Measurements from ENCODE around the gene ELMO1.

The ELMO1 gene

DNA sequence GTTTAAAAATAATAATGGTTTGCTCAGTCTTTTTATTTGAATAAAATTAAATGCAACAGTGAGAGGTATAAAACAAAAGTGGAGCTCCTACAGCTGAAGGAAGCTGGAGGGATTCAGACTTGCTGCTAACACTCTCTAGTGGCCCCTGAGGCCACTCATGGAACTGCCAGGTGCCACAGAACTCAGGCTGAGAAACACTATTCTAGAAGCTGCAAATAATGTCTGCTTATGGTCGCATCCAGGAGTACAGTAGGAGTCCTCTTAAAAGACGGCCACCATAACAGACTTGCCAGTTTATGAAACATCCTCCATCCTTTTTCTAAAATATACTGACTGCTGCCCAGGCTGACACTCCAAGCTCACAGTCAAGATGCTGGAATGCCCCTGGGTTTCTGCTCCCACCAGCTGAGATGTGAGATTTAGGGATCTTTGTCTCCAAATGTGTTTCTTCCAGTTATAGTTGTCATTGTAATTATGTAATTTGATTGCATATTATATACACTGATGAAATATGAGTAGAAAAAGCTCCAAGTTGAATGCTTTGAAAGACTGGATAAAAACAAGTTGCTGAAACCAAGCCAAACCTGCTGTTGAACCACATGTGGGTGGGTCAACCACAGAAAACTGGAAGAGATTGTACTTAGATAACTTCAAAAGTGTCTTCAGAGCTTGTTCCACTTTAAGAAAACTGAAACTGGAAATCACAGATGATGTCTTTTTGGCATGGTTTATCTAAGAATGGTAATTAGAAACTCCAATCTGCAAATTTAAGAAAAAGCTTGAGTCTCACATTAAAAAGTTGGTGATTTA, 510.7 kb downstream of the ELMO1 start:
- no peak for DNase-seq (ENCODE audit: low read depth in 1 of 2, low spot score in 1 of 2)

- no peak for DNase-seq (ENCODE audit: low read depth in 1 of 2, low spot score in 1 of 2)
Observed at GRCh38 chr7:36931892-36932291, 516.8 kb downstream of the ELMO1 start.

GRCh38 chr7:36929791-36930190, 518.9 kb downstream of the ELMO1 start:
- no peak for DNase-seq (ENCODE audit: low read depth in 1 of 2, low spot score in 1 of 2)

DNA sequence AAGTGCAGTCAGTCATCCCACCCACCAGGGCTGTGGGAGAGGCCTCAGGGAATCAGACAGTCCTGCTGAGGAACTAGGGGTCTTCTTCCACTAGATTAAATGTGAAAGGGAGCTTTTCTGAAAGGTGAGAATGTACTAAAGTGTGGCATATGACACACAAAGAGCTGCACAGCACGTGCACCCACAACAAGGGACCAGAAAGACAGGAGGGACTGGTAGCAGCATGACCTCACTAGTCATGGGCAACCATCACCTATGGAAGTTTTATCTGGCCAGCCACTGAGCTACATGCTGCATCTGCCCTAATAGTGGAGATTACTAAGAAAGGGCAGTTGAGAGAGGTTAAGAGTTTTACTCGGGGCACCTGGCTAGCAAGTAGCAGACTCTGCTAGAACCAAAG, 519.9 kb downstream of the ELMO1 start:
- DNase-seq (ENCODE audit: low read depth in 1 of 2, low spot score in 1 of 2): no peak

GRCh38 chr7:36928311-36928710, 520.4 kb downstream of the ELMO1 start:
- no peak for DNase-seq (ENCODE audit: low read depth in 1 of 2, low spot score in 1 of 2)

GRCh38 chr7:36925691-36926090, 523.0 kb downstream of the ELMO1 start:
- no peak for DNase-seq (ENCODE audit: low read depth in 1 of 2, low spot score in 1 of 2)

DNA sequence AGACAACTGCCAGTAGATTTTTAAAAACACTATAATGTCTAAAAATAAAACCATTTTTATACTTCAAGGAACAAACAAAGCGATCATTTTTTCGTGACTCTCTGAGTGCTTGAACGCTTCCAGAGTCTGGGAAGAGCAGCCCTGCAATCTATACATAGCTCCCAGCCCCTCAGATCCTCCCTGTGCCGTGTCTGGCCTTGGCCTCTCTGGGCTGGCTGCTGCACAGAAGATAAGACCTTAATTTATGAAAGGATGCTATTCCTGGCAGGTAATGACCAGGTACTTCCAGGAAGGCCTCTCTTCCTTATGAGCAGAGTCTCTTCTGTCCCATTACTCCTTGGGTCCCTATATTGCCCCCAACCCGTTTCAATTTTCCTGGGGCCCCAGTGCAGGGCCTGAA, 523.5 kb downstream of the ELMO1 start:
- no peak for DNase-seq (ENCODE audit: low read depth in 1 of 2, low spot score in 1 of 2)

- no peak for DNase-seq (ENCODE audit: low read depth in 1 of 2, low spot score in 1 of 2)
Observed at GRCh38 chr7:36923943-36924436, 524.7 kb downstream of the ELMO1 start.

DNA sequence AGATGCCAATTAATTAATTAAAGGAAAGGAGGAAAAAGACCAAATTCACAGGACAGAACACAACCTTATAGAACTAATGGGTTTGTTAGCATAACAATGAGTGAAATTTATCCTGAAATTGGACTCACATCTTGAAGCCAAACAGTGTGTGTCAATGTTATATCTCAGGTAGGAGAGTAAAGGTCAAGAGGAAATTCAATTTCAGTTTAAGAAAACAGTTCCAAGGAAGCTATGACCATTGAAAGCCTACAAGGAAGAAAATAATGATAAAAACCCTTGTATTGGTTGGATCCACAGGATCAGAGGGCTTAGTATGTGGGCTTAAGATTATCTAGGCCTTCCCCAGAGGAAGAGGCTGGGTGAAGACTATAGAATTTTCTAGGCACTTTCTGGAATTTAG, 525.5 kb downstream of the ELMO1 start:
- no peak for DNase-seq (ENCODE audit: low read depth in 1 of 2, low spot score in 1 of 2)

GRCh38 chr7:36920433-36920832, 528.2 kb downstream of the ELMO1 start:
- DNase-seq (ENCODE audit: low read depth in 1 of 2, low spot score in 1 of 2): no peak

DNA sequence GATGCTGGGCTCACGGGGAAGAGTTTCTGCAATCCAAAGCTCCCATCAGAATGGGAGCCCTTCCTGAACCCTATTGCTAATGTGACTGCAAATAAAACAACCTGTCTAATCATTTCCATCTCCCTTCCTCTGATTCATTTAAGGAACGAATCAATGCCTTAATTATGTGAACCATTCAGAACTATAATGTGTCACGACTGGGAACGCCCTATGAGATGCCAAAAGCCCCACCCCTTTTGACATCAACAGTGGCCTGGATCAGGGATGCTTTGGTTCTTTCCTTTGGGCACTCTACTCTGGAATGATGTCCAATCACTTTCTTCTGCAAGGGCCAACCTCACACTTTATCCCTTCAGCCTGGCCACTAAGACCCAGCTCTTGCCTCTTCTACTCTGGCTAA, 528.9 kb downstream of the ELMO1 start:
- no peak for DNase-seq (ENCODE audit: low read depth in 1 of 2, low spot score in 1 of 2)

GRCh38 chr7:36918591-36918990, 530.1 kb downstream of the ELMO1 start:
- no peak for DNase-seq (ENCODE audit: low read depth in 1 of 2, low spot score in 1 of 2)

GRCh38 chr7:36916619-36917018, 532.0 kb downstream of the ELMO1 start:
- no peak for DNase-seq (ENCODE audit: low read depth in 1 of 2, low spot score in 1 of 2)

GRCh38 chr7:36916116-36916515, 532.5 kb downstream of the ELMO1 start:
- DNase-seq (ENCODE audit: low read depth in 1 of 2, low spot score in 1 of 2): no peak

- DNase-seq (ENCODE audit: low read depth in 1 of 2, low spot score in 1 of 2): no peak
Observed at GRCh38 chr7:36911788-36912187, 536.9 kb downstream of the ELMO1 start.

- no peak for DNase-seq (ENCODE audit: low read depth in 1 of 2, low spot score in 1 of 2)
Observed at GRCh38 chr7:36910859-36911258, 537.8 kb downstream of the ELMO1 start.

DNA sequence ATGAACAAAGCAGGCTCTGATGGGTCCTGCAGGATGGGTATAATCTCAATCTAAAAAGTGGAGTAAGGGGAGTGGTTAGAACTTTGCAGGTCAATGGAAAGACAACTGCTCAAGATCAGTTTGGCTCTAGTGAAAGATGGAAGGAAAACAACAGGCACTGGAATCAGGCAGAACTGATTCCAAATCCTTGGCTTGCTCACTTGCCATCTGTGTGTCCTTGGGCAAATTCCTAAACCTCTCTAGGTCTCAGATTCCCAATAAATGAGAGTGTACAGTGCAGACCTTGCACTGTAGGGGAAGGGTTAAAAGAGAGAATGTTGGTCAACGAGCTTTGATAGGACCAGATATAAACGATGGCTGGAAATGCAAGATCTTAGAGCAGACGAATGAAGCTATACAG, 538.3 kb downstream of the ELMO1 start:
- DNase-seq (ENCODE audit: low read depth in 1 of 2, low spot score in 1 of 2): no peak

- DNase-seq (ENCODE audit: low read depth in 1 of 2, low spot score in 1 of 2): no peak
Observed at GRCh38 chr7:36906956-36907635, 541.6 kb downstream of the ELMO1 start.

DNA sequence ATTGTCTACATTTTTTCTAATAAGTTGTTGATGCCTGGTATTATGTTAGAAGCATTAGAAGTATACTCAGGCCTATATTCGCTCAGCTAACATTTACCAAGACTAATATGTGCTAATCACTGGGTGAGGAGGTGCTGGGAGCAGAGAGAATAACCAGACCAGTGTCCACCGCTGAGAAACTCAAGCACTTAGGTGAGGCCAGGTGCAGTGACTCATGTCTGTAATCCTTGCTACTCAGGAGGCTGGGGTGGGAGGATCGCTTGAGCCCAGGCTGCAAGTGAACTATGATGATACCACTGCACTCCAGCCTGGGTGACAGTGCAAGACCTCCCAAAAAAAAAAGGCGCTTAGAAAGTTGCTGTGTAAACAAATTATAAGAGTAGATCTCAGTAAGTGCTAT, 542.2 kb downstream of the ELMO1 start:
- no peak for DNase-seq (ENCODE audit: low read depth in 1 of 2, low spot score in 1 of 2)

- DNase-seq (ENCODE audit: low read depth in 1 of 2, low spot score in 1 of 2): no peak
Observed at GRCh38 chr7:36905841-36906240, 542.8 kb downstream of the ELMO1 start.

- no peak for DNase-seq (ENCODE audit: low read depth in 1 of 2, low spot score in 1 of 2)
Observed at GRCh38 chr7:36904802-36905201, 543.9 kb downstream of the ELMO1 start.

DNA sequence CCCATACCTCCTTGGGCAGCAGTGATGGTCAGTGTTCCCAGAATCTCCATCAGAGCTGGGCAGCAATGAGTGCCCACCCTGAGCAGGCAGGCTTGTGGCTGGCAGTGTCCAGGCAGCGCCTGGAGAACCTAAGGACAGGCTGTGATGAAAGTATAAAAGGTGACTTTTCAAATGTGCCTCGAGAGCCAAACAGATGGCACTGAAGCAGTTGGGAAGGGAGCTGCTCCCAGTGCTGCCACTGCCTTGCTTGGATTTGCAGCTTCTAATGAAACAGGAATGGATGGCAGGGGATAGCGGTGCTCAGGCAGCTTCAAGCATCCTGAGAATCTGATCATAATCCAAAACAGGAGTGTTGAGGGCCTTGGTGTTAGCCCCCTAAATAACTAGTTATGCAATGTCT, 544.6 kb downstream of the ELMO1 start:
- no peak for DNase-seq (ENCODE audit: low read depth in 1 of 2, low spot score in 1 of 2)
